KMS-11 (cell line): ENCODE results near the gene GNPNAT1.
"Not testable (repeated sequence)": the region's sequence is repeated elsewhere in the genome, so short reads cannot be mapped to it uniquely, and the experiment has no call there.

Experiments
- H2AFZ ChIP-seq: fragments of 200-600 bp; sonication (generic); 2 replicates; pipeline ENCODE4 v1.6.1; 2016; ENCODE audit warnings: antibody characterized with exemption, mixed run types, low read depth
- H3K27ac ChIP-seq: fragments of 200-600 bp; sonication (generic); 2 replicates; pipeline ENCODE4 v1.6.1; 2016; ENCODE audit warnings: mild to moderate bottlenecking, mixed run types
- H3K27me3 ChIP-seq: fragments of 200-600 bp; sonication (generic); 2 replicates; pipeline ENCODE4 v1.6.1; 2017; ENCODE audit warnings: mild to moderate bottlenecking, low read depth, mixed run types, moderate library complexity; ENCODE audit not compliant: insufficient read depth
- H3K36me3 ChIP-seq: fragments of 200-600 bp; sonication (generic); 2 replicates; pipeline ENCODE4 v1.6.1; 2017; ENCODE audit warnings: mild to moderate bottlenecking, mixed run types; ENCODE audit not compliant: insufficient read depth
- H3K4me1 ChIP-seq: fragments of 200-600 bp; sonication (generic); 2 replicates; pipeline ENCODE4 v1.6.1; 2016; ENCODE audit warnings: mild to moderate bottlenecking, low read depth, mixed run types; ENCODE audit not compliant: poor library complexity, severe bottlenecking
- H3K4me2 ChIP-seq: fragments of 200-600 bp; sonication (generic); 2 replicates; pipeline ENCODE4 v1.7.0; 2016; ENCODE audit warnings: mild to moderate bottlenecking, mixed run types
- H3K4me3 ChIP-seq: fragments of 200-600 bp; sonication (generic); IDR thresholded peaks from 2 replicates; pipeline ENCODE4 v1.6.1; 2017; ENCODE audit warnings: low read depth, low read length, mixed read lengths; ENCODE audit not compliant: insufficient read depth
- H3K79me2 ChIP-seq: fragments of 200-600 bp; sonication (generic); 2 replicates; pipeline ENCODE4 v1.6.1; 2016; ENCODE audit warnings: low read depth, mixed run types; ENCODE audit not compliant: insufficient read depth
- H3K9ac ChIP-seq: fragments of 200-600 bp; sonication (generic); 2 replicates; pipeline ENCODE4 v1.6.1; 2016; ENCODE audit warnings: mild to moderate bottlenecking, mixed run types
- H4K20me1 ChIP-seq: fragments of 200-600 bp; sonication (generic); 2 replicates; pipeline ENCODE4 v1.6.1; 2016; ENCODE audit warnings: mild to moderate bottlenecking, mixed run types; ENCODE audit not compliant: insufficient read depth
- CTCF ChIP-seq: fragments of 200-600 bp; sonication (generic); conservative IDR thresholded peaks from 2 replicates; pipeline ENCODE4 v1.6.1; 2017; ENCODE audit warnings: low read depth, mild to moderate bottlenecking, antibody characterized with exemption, low read length, moderate library complexity, mixed read lengths

GNPNAT1 gene

DNA sequence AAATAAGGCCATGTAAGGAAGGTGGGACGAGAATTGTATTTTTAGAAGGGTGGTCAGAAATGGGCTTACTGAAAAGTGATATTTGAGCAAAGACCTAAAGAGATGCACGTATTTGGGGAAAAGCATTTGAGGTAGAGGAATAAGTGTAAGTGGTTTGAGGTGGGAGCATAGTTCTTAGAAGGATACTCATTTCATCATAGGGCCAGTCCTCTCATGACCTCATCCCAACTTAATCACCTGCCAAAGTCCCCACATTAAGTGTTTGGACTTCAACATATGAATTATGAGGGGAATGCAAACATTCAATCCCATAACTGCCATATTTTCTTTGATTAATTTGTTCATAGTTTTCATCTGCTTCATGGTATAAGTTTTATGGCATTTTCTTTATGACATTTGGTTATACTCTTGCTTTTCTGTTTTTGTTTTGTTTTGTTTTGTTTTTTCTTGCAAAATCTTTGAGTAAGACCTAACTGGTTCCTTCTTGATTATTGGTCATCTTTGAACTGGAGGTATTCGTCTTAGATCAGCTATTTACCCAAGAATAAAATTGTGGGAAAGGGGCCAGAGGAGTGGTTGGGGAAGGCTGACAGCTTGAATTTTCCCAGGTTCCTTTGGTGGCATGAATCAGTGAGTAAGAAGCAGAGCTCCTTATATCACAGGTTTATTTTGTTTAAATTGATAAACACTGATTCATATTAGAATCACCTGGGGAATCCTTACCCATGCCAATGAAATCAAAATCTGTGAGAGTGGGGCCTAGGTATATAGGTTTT lies 24.2 kb downstream of the GNPNAT1 start:
- Histone ChIP-seq H3K9ac (no peak overlapping the region), H3K36me3 (no peaks in the 10 kb centered on the region), H3K4me3 (no peak overlapping the region), H2AFZ (no peak overlapping the region), H3K4me1 (peaks cover 20% of the 10 kb centered on the region), H3K27me3 (no peaks in the 10 kb centered on the region), H3K27ac (no peak overlapping the region), H3K4me2 (no peak overlapping the region), H3K79me2 (no peaks in the 10 kb centered on the region), H4K20me1 (no peaks in the 10 kb centered on the region)
- TF ChIP-seq CTCF = no peak

- Histone ChIP-seq H3K4me2 (peak overlapping the region; percentile 62), H3K27ac (peak overlapping the region; percentile 61; the same call in 1 of the 2 replicates), H3K4me1 (peaks cover 34% of the 10 kb centered on the region)
- not testable (repeated sequence) for H3K4me3 ChIP-seq, H4K20me1 ChIP-seq, H3K79me2 ChIP-seq, H2AFZ ChIP-seq, H3K27me3 ChIP-seq, H3K9ac ChIP-seq, H3K36me3 ChIP-seq
Observed at GRCh38 chr14:52762923-52763322, 28.5 kb downstream of the GNPNAT1 start.

GRCh38 chr14:52759145-52759544 lies 32.3 kb downstream of the GNPNAT1 start:
- Histone ChIP-seq H3K79me2 (no peaks in the 10 kb centered on the region), H3K36me3 (no peaks in the 10 kb centered on the region), H3K4me1 (peaks cover 32% of the 10 kb centered on the region), H3K27me3 (no peaks in the 10 kb centered on the region), H3K4me2 (no peak overlapping the region), H4K20me1 (no peaks in the 10 kb centered on the region), H3K27ac (no peak overlapping the region), H3K9ac (no peak overlapping the region), H2AFZ (no peak overlapping the region), H3K4me3 (no peak overlapping the region)
- no peak for TF ChIP-seq CTCF

- H3K79me2 ChIP-seq = no peaks in the 10 kb centered on the region
- no peak overlapping the region for H3K9ac ChIP-seq
- H3K4me3 ChIP-seq = no peak overlapping the region
- peaks cover 2% of the 10 kb centered on the region for H3K4me1 ChIP-seq
- H3K4me2 ChIP-seq = no peak overlapping the region
- TF ChIP-seq CTCF = no peak
- H3K27me3 ChIP-seq = no peaks in the 10 kb centered on the region
- no peaks in the 10 kb centered on the region for H3K36me3 ChIP-seq
- no peaks in the 10 kb centered on the region for H4K20me1 ChIP-seq
- H3K27ac ChIP-seq = no peak overlapping the region
- H2AFZ ChIP-seq = no peak overlapping the region
Observed at GRCh38 chr14:52755607-52756316, 35.6 kb downstream of the GNPNAT1 start.
